HCT116 (cell line): ENCODE results near the gene AQP12B. TPM values are rescaled to one million over a fixed set of nuclear protein-coding genes. Genes with fewer than 3 reads are reported as not detected.

Source experiments
- ATAC-seq: fragments of 200-7000 bp; cut with Tn5 transposase; 2 replicates; pipeline ENCODE4 v1.9.1; 2020; ENCODE audit warnings: mild to moderate bottlenecking, moderate library complexity
- BruUV-seq: library from RNA; stranded (reverse); fragments of 400-500 nt; replicated peaks from 2 replicates; lab custom pipeline; 2021; lab: Mats Ljungman, UMichigan
- CTCF ChIA-PET: fragments of 300-600 bp; sonication (Branson Sonifier 250); formaldehyde crosslinking; loops from one replicate; lab custom pipeline; 2021; ENCODE audit warnings: antibody characterized with exemption; lab: Charles Lee
- POLR2A ChIA-PET: fragments of 300-600, 350-600 bp; sonication (Branson Sonifier 250); formaldehyde crosslinking; loops from one replicate; lab custom pipeline; 2021; ENCODE audit warnings: antibody characterized with exemption; lab: Charles Lee
- RAD21 ChIA-PET, 2 experiments: fragments of 300-600 bp; sonication (Branson Sonifier 250); formaldehyde crosslinking; loops; one replicate each; lab custom pipeline; 2023; ENCODE audit warnings: low total read pairs in 2 of 2; ENCODE audit not compliant: uncharacterized antibody in 2 of 2, unreplicated experiment in 2 of 2, low non-redundant PET in 1 of 2; lab: Charles Lee
- DNase-seq: peaks from one replicate; pipeline ENCODE4 v3.0.0-alpha.2; 2010; ENCODE audit warnings: low read depth, low spot score
- H2AFZ ChIP-seq: fragments of 200-600 bp; shearing (Covaris generic), sonication (generic); 2 replicates; pipeline ENCODE4 v1.6.1; 2017; ENCODE audit warnings: low read depth, mixed run types, mixed read lengths, antibody characterized with exemption, low read length; ENCODE audit not compliant: poor library complexity, severe bottlenecking
- H3K27ac ChIP-seq: 2 replicates; pipeline ENCODE4 v1.5.1; 2012; ENCODE audit warnings: low read depth, low read length
- H3K27me3 ChIP-seq: fragments of 200-600 bp; sonication (generic); 2 replicates; pipeline ENCODE4 v1.6.1; 2016; ENCODE audit warnings: mixed run types, low read length, mixed read lengths; ENCODE audit not compliant: insufficient read depth
- H3K36me3 ChIP-seq, 2 experiments: fragments of 200-500 bp in 1 of 2; fragments of 200-600 bp in 1 of 2; sonication (Bioruptor generic) in 1 of 2; sonication (generic) in 1 of 2; 2 replicates each; pipeline versions ENCODE4 v1.5.1 to v1.6.1; 2014 to 2016; ENCODE audit warnings: low read length in 2 of 2, inconsistent platforms in 1 of 2, mixed read lengths in 1 of 2, mixed run types in 1 of 2; ENCODE audit not compliant: insufficient read depth in 2 of 2, control insufficient read depth in 1 of 2
- H3K4me1 ChIP-seq, 2 experiments: fragments of 200-600 bp in 1 of 2; sonication (generic) in 1 of 2; 2 replicates each; pipeline versions ENCODE4 v1.5.1 to v1.6.1; 2012 to 2017; ENCODE audit warnings: low read length in 2 of 2, inconsistent platforms in 1 of 2, mild to moderate bottlenecking in 1 of 2, mixed read lengths in 1 of 2, mixed run types in 1 of 2, moderate library complexity in 1 of 2; ENCODE audit not compliant: insufficient read depth in 2 of 2, control insufficient read depth in 1 of 2
- H3K4me2 ChIP-seq: fragments of 200-600 bp; sonication (generic); 2 replicates; pipeline ENCODE4 v1.6.1; 2017; ENCODE audit warnings: mixed run types, low read length, mixed read lengths
- H3K4me3 ChIP-seq, 2 experiments: fragments of 200-600 bp in 1 of 2; sonication (generic) in 1 of 2; replicated peaks in 1 of 2; 2 replicates each; pipeline ENCODE4 v1.5.1; 2011 to 2016; ENCODE audit warnings: low read length in 2 of 2, control low read depth in 1 of 2, low read depth in 1 of 2, mild to moderate bottlenecking in 1 of 2, mixed read lengths in 1 of 2, mixed run types in 1 of 2
- H3K79me2 ChIP-seq: fragments of 200-600 bp; sonication (generic); 2 replicates; pipeline ENCODE4 v1.6.1; 2017; ENCODE audit warnings: mild to moderate bottlenecking, mixed run types, low read length, moderate library complexity, mixed read lengths; ENCODE audit not compliant: insufficient read depth
- H3K9ac ChIP-seq: fragments of 200-600 bp; sonication (generic); 2 replicates; pipeline ENCODE4 v1.6.1; 2016; ENCODE audit warnings: low read length, mixed read lengths
- H3K9me2 ChIP-seq: fragments of 200-600 bp; sonication (generic), shearing (Covaris generic); 2 replicates; pipeline ENCODE4 v1.6.1; 2017; ENCODE audit warnings: mixed run types, mild to moderate bottlenecking, moderate library complexity; ENCODE audit not compliant: insufficient read depth
- H3K9me3 ChIP-seq, 2 experiments: fragments of 200-500 bp in 1 of 2; fragments of 200-600 bp in 1 of 2; sonication (Bioruptor generic) in 1 of 2; sonication (generic) in 1 of 2; 2 replicates each; pipeline ENCODE4 v1.6.1; 2014 to 2017; ENCODE audit warnings: low read length in 2 of 2, mixed read lengths in 2 of 2, inconsistent platforms in 1 of 2, low read depth in 1 of 2, mild to moderate bottlenecking in 1 of 2, mixed run types in 1 of 2, moderate library complexity in 1 of 2; ENCODE audit not compliant: control insufficient read depth in 1 of 2, insufficient read depth in 1 of 2
- H4K20me1 ChIP-seq: fragments of 200-600 bp; sonication (generic), shearing (Covaris generic); 2 replicates; pipeline ENCODE4 v1.6.1; 2017; ENCODE audit warnings: mixed run types, mild to moderate bottlenecking, moderate library complexity; ENCODE audit not compliant: insufficient read depth
- CEBPB ChIP-seq: IDR thresholded peaks from 2 replicates; pipeline ENCODE4 v1.6.1; 2012; ENCODE audit warnings: low read depth
- EGR1 ChIP-seq: IDR thresholded peaks from 2 replicates; pipeline ENCODE4 v1.6.1; 2012; ENCODE audit warnings: low read depth
- EZH2 ChIP-seq: fragments of 200-600 bp; sonication (generic); IDR thresholded peaks from 2 replicates; pipeline ENCODE4 v1.6.1; 2017; ENCODE audit warnings: antibody characterized with exemption, mixed run types
- EZH2phosphoT487 ChIP-seq: fragments of 200-600 bp; IDR thresholded peaks from 2 replicates; pipeline ENCODE4 v1.6.1; 2018; ENCODE audit warnings: antibody characterized with exemption, borderline replicate concordance
- FOSL1 ChIP-seq: IDR thresholded peaks from 2 replicates; pipeline ENCODE4 v1.6.1; 2012; ENCODE audit warnings: low read depth
- POLR2A ChIP-seq: IDR thresholded peaks from 2 replicates; pipeline ENCODE4 v1.7.0; 2011; ENCODE audit warnings: borderline replicate concordance; ENCODE audit not compliant: insufficient read depth, insufficient read length; ENCODE audit errors: extremely low read depth
- POLR2AphosphoS5 ChIP-seq: IDR thresholded peaks from 2 replicates; pipeline ENCODE4 v1.6.1; 2011; ENCODE audit warnings: mild to moderate bottlenecking, low read depth, low read length, moderate library complexity
- RAD21 ChIP-seq: IDR thresholded peaks from 2 replicates; pipeline ENCODE4 v1.6.1; 2012; ENCODE audit warnings: low read depth, mild to moderate bottlenecking
- SP1 ChIP-seq: IDR thresholded peaks from 2 replicates; pipeline ENCODE4 v1.6.1; 2012; ENCODE audit warnings: low read depth
- SRF ChIP-seq: IDR thresholded peaks from 2 replicates; pipeline ENCODE4 v1.6.1; 2012; ENCODE audit warnings: low read depth
- TCF7L2 ChIP-seq: IDR thresholded peaks from 2 replicates; pipeline ENCODE4 v1.7.0; 2011; ENCODE audit warnings: borderline replicate concordance, inconsistent platforms; ENCODE audit not compliant: insufficient read depth, insufficient read length; ENCODE audit errors: extremely low read depth
- YY1 ChIP-seq: IDR thresholded peaks from 2 replicates; pipeline ENCODE4 v1.6.1; 2011; ENCODE audit warnings: low read length, low read depth, moderate library complexity, mild to moderate bottlenecking; ENCODE audit not compliant: insufficient replicate concordance; ENCODE audit errors: extremely low read depth
- ZNF274 ChIP-seq: fragments of 200-500 bp; sonication (Bioruptor generic); IDR thresholded peaks from 2 replicates; pipeline ENCODE4 v1.6.1; 2014; ENCODE audit warnings: mild to moderate bottlenecking, low read depth, low read length, inconsistent platforms
- intact Hi-C: fragments of 100-400 bp; cut with micrococcal nuclease; formaldehyde crosslinking; loops from 2 replicates; pipeline ENCODE4 v1.10.0; 2022
- total RNA-seq: library from RNA; stranded (reverse); gene quantifications from one replicate; pipeline ENCODE4 v1.2.1, GENCODE V29; 2021; ENCODE audit not compliant: unreplicated experiment
- TF ChIP-seq, protein P1 (sequence below), 3 experiments: fragments of 200-600 bp in 1 of 3; sonication (generic) in 1 of 3; IDR thresholded peaks in 2 of 3; conservative IDR thresholded peaks in 1 of 3; 2 replicates each; pipeline ENCODE4 v1.5.1; 2012 to 2017; ENCODE audit warnings: low read depth in 2 of 3, low read length in 2 of 3, antibody characterized with exemption in 1 of 3, borderline replicate concordance in 1 of 3, control low read depth in 1 of 3, mild to moderate bottlenecking in 1 of 3, mixed read lengths in 1 of 3, mixed run types in 1 of 3, moderate library complexity in 1 of 3; ENCODE audit not compliant: insufficient read depth in 1 of 3
- TF ChIP-seq, protein P2 (sequence below): IDR thresholded peaks from 2 replicates; pipeline ENCODE4 v1.6.1; 2011; ENCODE audit warnings: mild to moderate bottlenecking, low read length, moderate library complexity; ENCODE audit not compliant: insufficient replicate concordance; ENCODE audit errors: extremely low read depth
- TF ChIP-seq, protein P3 (sequence below): IDR thresholded peaks from 2 replicates; pipeline ENCODE4 v1.6.1; 2012
- TF ChIP-seq, protein P4 (sequence below): IDR thresholded peaks from 2 replicates; pipeline ENCODE4 v1.6.1; 2012

AQP12B gene
- total RNA-seq, 1 experiment from 2014 or later: not detected

DNA sequence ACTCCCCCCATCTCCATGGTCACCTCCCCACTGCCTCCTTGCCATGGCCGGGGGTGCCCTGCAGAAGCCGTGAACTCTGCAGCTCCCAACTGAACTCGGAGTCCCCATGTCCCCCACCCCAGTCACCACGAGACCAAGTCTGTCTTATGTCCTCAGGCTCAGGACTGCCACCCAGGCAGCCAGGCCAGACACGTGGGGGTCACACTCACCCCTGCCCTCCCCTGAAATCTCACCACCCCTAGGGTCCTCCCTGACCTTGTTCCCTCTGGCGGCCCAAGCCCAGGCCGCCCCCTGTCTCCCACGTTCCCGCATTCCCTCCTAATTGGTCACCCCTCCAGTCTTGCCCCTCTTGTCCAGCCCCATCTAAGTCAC, 19.9 kb upstream of the AQP12B start:
- intact Hi-C loops: no loop called here
- no peaks in the 10 kb centered on the region for H4K20me1 ChIP-seq
- no peaks in the 10 kb centered on the region for H3K36me3 ChIP-seq
- TF ChIP-seq SP1 (no peak), ZNF274 (no peak), CEBPB (no peak), SRF (no peak), FOSL1 (no peak), RAD21 (no peak), POLR2A (no peak), YY1 (no peak), EGR1 (no peak), EZH2phosphoT487 (no peak), EZH2 (no peak), TCF7L2 (no peak), POLR2AphosphoS5 (no peak)
- TF ChIP-seq, protein P1, sequence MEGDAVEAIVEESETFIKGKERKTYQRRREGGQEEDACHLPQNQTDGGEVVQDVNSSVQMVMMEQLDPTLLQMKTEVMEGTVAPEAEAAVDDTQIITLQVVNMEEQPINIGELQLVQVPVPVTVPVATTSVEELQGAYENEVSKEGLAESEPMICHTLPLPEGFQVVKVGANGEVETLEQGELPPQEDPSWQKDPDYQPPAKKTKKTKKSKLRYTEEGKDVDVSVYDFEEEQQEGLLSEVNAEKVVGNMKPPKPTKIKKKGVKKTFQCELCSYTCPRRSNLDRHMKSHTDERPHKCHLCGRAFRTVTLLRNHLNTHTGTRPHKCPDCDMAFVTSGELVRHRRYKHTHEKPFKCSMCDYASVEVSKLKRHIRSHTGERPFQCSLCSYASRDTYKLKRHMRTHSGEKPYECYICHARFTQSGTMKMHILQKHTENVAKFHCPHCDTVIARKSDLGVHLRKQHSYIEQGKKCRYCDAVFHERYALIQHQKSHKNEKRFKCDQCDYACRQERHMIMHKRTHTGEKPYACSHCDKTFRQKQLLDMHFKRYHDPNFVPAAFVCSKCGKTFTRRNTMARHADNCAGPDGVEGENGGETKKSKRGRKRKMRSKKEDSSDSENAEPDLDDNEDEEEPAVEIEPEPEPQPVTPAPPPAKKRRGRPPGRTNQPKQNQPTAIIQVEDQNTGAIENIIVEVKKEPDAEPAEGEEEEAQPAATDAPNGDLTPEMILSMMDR (IDR thresholded peaks at IDR 0.05 in 2 of 3, conservative IDR thresholded peaks at IDR 0.05 in 1 of 3; ENCODE audit: borderline replicate concordance in 1 of 3, insufficient read depth in 1 of 3, low read depth in 2 of 3, low read length in 2 of 3): no peak
- TF ChIP-seq, protein P2, sequence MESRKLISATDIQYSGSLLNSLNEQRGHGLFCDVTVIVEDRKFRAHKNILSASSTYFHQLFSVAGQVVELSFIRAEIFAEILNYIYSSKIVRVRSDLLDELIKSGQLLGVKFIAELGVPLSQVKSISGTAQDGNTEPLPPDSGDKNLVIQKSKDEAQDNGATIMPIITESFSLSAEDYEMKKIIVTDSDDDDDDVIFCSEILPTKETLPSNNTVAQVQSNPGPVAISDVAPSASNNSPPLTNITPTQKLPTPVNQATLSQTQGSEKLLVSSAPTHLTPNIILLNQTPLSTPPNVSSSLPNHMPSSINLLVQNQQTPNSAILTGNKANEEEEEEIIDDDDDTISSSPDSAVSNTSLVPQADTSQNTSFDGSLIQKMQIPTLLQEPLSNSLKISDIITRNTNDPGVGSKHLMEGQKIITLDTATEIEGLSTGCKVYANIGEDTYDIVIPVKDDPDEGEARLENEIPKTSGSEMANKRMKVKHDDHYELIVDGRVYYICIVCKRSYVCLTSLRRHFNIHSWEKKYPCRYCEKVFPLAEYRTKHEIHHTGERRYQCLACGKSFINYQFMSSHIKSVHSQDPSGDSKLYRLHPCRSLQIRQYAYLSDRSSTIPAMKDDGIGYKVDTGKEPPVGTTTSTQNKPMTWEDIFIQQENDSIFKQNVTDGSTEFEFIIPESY: no peak
- TF ChIP-seq, protein P3, sequence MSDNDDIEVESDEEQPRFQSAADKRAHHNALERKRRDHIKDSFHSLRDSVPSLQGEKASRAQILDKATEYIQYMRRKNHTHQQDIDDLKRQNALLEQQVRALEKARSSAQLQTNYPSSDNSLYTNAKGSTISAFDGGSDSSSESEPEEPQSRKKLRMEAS: no peak
- TF ChIP-seq, protein P4, sequence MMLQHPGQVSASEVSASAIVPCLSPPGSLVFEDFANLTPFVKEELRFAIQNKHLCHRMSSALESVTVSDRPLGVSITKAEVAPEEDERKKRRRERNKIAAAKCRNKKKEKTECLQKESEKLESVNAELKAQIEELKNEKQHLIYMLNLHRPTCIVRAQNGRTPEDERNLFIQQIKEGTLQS: no peak
- no peak overlapping the region for H3K27ac ChIP-seq
- RAD21 ChIA-PET: no interaction called here
- H3K9me3 ChIP-seq: no peaks in the 10 kb centered on the region
- POLR2A ChIA-PET: no interaction called here
- CTCF ChIA-PET: no interaction called here
- ATAC-seq: no peak
- H3K79me2 ChIP-seq: no peaks in the 10 kb centered on the region
- no peak overlapping the region for H2AFZ ChIP-seq
- no peaks in the 10 kb centered on the region for H3K4me1 ChIP-seq
- no peak for DNase-seq
- no TSS peak for BruUV-seq
- no peak overlapping the region for H3K4me2 ChIP-seq
- no peaks in the 10 kb centered on the region for H3K9me2 ChIP-seq
- no peak overlapping the region for H3K4me3 ChIP-seq
- H3K9ac ChIP-seq: no peak overlapping the region
- no peaks in the 10 kb centered on the region for H3K27me3 ChIP-seq
